Measurements from ENCODE around the gene TMEM245.

DNA sequence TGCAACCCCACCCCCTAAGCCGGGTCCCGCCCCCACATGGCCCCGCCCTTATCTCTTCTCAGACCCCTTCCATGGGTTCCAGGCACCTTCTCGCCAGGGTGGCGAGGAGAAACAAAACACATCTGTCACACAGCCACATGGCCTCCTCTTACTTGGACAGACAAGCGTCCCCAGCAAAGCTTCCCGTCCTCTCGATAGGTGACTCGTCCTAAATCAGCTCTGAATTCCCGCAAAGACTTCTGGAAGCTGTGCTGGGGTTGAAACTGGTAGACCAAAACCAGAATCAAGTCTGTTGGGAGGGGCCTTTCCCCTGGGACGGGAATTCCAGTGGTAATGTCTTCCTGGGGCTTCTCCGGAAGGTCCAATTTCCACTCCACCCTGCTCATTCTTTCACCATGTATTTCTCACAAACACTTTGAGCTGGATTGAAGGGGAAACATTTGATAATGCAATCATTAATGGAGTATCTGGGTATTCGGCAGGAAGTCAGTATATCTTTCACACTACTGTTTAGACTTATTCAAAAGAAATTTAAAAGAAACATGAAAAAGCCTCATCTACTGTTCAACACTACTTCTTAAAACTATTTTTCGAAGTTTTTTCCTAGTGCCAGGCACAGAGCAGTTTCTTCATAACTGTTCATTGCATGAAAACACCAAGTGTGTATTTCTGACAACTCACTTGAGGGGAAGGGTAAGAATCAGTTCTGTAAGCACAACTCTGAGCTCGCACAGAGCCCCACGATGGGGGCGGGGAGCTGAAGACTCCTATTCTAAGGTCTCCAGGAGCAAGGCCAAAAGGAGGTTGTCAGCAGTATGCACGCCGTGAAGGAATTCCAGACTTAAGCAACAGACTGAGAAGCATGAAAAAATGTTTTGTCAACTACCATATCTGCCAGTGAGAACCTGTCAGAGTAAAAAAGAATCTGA, 105.8 kb downstream of the TMEM245 start:
- TF ChIP-seq EZH2 (IDR thresholded peaks at IDR 0.05; ENCODE audit: low read depth) = no peak
- TF ChIP-seq, protein P1, sequence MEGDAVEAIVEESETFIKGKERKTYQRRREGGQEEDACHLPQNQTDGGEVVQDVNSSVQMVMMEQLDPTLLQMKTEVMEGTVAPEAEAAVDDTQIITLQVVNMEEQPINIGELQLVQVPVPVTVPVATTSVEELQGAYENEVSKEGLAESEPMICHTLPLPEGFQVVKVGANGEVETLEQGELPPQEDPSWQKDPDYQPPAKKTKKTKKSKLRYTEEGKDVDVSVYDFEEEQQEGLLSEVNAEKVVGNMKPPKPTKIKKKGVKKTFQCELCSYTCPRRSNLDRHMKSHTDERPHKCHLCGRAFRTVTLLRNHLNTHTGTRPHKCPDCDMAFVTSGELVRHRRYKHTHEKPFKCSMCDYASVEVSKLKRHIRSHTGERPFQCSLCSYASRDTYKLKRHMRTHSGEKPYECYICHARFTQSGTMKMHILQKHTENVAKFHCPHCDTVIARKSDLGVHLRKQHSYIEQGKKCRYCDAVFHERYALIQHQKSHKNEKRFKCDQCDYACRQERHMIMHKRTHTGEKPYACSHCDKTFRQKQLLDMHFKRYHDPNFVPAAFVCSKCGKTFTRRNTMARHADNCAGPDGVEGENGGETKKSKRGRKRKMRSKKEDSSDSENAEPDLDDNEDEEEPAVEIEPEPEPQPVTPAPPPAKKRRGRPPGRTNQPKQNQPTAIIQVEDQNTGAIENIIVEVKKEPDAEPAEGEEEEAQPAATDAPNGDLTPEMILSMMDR (conservative IDR thresholded peaks at IDR 0.05) = no peak

Data from PC-9 (cell line).